Measurements from ENCODE around the gene ABTB2.
A peak's percentile ranks its signal among the peaks of the same experiment; 100 is the strongest.

The ABTB2 gene

DNA sequence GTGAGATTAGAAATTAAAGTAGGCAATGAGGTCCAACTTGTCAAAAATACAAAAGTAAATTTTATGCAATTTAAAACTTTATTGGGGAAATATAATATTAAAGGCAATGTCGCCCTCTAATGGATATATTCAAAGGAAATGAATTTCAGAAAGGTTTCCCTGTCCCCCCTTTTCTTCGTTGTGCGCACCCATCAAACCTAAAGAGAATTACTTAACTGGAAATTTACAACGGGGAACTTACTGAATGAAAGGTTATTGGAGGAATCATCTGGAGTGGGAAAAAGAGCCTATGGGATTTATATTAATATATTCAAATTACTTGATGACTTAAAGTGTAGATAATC, 1.7 kb upstream of the ABTB2 start:
- no peak for DNase-seq

DNA sequence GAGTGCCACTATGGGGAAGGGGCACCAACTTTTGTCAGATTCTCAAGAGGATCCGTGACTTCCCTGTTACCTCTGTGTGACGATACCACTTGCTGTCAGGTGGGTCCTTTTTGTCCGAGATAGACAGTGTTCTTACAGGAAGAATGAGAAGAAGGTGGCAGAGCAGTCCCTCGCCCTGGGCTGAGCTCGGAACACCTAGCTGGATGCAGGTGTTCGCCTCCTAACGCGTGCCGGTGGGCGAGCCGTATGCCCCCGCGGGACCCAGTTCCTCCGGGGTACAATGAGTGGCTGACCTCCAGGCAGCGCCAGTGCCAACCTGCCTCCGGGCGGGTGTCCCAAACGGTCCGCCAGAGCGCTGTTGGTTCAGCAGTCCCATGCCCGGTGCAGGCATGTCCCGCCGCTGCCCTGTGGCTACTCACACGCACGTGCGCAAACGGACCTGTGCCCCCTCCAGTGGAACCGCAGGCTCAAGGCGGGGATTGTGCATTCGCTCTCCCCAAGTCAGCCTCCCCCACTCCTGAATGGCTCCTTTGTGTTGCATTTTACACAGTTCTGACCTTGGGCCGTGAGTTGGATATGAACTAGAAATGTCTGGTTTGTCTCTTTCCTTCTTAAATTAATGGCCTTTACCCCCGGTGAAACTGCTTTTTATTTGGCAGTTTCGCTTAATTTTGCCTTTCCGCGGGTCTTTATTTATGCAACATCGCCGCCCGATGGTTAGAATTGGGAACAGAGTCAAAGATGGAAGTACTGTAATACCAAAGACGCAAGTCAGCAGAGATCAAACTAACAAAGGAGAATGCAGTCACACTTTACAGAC, 1.1 kb upstream of the ABTB2 start:
- peak; percentile 75 to 81 for DNase-seq

DNA sequence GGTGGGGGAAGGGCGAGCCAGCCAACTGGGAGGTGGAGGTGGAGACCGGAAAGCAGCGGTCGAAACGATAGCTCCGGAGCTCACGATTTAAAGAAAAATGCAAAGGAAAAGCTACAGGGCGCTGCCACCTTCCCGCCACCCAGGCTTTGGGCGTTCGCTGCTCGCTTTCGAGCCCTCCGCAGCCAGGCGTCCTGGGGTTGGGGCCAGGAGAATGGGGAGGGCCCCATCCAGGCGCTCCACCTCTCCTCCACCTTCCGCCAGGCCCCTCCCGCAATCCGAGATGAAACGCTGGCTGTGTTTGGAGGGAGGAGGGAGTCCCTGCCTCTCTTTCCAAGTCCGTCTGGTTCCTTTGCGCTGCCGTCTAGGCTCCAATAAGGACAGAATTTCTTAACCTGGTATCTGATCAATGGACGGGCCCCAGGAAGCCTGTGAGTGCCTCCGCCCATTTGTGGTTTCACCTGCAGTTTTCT, 483 bp upstream of the ABTB2 start:
- peak in 1 of 2 donors; percentile 33 for DNase-seq

DNA sequence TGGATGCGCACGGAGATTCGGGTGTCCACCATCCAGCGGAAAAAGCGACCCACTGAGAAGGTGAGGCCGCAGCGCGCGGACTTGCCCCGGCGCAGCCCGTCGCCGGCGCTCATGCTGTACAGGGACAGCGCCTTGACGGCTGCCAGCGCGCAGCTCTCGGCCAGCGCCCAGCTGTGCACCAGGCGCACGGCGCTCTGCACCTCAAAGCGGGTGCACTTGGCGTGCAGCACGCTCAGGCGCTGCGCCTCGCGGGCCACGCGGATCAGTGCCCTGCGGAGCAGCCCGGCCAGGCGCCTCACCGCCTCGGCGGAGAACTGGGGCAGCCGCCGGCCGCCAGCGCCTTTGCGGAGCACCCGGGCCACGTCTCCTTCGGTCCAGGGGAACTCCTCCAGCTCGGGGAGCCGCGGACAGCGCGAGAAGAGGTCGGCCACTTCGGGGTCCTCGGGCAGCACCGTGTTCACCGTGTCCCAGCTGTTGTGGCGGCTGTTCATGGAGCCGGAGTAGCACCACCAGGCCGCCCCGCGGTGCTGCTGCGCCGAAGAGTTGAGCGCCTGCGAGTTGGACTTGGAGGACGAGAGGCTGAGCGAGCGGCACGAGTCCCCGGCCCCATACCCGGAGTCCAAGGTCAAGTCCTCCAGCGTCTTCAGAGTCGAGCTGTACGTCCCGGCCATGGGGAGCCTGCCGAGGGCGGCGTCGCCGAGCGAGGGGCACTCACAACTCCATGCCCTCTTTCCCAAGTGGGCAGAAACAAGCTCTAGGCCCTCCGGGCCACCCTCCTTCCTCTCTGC, 703 bp downstream of the ABTB2 start:
- peak; percentile 35 to 43 for DNase-seq

DNA sequence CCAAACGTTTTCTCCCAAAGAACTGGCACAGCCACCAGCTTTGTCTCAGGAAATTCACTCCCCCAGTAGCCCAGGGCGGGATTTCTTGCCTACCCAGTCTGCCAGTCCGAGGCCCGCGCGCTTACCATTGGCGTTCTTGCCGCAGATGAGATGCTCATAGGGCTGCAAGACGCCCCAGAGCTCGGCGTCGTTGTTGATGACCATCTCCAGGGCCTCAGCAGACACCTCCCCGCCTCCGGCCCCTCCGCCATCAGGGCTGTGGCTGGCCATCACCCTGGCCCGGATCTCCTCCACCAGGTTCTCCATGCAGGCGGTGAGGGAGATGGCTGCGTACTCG, 1.3 kb downstream of the ABTB2 start:
- no peak for DNase-seq

DNA sequence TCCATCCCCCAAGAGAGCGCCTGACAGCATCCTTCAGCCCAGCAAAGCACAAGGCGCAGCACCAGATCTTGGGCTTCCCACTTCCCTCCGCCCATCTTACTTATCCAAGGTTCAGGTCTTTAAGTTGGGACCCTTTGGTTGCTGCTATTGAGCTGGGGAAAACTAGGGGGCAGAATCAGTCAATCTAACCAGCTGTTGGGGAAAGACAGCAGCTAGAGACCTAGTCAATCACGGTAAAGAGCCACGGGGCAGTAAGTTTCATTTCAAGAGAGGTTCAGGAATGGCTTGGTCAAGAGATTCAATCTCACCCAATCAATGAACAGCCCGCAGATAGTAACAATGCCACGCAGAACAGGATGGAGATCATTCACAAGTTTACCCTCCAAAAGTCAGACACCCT, 1.7 kb downstream of the ABTB2 start:
- DNase-seq = no peak

DNA sequence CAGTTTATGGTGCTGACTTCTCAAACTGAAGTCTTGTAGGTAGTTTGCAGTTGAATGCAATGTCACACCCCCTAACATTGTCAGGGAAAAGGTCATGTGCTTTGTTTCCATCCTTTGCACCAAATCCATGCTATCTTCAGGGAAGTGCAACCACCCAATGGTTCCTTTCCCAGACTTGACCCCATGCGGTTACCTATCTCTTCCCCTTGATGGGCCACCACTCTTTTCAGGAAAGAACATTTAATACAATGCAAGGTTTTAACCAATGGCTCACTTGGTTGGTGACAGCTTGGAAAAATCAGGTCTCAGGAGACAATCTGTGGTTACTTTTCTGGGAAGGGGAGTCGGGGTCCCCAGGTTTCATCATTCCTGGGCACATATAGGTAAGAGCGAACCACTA, 2.1 kb downstream of the ABTB2 start:
- no peak for DNase-seq

DNA sequence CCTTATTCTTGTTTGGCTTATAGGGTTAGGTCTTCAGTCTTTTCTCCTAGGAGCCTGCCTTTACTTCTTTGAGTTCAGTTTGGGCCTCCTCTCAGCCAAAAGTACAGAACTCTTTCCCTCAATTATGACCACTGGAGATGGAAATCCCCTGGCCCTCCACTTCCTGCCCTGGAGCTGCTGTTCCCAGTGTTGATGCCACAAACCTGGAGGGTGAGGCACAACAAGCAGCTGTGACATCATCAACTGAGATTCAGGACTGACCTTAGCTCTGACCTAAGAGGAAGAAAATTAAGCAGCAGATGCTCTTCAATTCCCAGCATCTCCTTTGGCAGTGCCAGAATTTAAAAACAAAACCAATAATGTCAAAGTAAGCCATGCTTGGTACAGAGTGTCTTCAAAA, 3.0 kb downstream of the ABTB2 start:
- no peak for DNase-seq

DNA sequence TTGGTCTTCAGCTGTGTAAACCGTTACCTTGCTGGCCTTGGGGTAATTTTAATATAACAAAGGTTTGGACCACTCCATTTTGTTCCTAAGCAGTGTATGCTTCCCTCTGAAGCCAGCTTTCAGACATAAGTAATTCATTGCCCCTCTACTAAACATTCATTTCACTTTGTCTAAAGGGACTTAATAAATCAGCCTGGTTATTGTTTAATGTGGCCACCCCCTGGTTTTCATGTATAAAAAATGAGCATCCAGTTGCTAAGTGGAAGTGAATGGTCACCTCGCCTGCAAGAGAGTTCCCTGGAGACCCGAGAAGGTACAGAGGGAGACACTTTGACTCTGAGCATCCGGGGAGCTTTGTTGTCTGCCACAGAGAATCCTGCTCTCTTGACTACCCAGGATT, 3.9 kb downstream of the ABTB2 start:
- DNase-seq = no peak

DNA sequence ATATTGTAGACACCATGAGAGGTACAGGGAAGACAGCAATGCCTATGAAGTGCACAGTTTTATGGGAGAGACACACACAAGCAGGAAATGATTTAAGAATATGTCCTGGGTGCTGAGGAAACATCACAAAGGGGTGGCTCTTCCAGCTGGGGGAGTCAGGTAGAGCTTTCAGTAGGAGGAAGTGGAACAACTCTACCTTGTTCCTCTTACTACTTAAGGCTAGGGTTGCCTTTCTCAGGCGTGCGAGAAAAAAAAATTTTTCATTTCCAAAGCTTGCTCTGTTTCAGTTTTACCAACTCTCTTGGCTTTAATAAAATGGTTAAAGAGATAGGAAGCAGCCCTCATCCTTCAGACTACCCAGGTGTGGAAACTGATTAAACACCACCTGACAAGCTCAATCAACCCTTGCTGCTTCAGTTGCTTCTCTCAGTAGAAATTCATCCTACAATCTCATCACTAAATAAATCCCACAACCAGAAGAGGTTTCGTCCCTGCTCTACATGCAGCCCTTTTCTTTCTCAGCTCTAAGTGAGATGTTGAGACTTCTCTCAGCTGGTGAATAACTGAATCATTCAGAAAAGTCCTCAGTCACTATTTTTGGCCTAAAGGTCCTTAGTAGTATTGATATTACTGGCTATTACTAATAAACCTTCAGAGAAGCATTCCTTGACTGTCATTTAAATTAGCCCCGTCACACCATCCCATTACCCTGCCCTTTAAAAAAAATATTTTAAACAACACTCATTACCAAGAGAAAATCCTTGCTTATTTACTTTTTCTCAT, 5.9 kb downstream of the ABTB2 start:
- no peak for DNase-seq

DNA sequence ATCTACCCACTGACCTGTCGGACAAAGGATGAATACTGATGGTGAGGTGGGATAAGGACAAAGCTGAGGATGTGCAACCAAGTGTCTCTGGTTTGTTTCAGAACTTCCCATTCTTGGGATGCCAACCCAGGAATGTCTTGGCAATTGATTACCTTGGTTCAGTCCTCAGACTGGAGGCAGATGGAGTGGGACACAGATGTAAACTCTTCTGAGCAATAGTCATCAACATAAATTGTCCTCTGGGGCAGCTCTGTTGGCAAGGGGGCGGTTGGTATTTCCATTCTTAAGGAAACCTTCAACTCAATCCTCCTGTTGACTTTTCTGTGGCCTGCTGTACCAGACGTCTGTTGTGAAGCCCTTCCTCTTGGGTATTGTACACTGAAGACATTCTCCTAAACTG, 6.8 kb downstream of the ABTB2 start:
- no peak for DNase-seq

DNA sequence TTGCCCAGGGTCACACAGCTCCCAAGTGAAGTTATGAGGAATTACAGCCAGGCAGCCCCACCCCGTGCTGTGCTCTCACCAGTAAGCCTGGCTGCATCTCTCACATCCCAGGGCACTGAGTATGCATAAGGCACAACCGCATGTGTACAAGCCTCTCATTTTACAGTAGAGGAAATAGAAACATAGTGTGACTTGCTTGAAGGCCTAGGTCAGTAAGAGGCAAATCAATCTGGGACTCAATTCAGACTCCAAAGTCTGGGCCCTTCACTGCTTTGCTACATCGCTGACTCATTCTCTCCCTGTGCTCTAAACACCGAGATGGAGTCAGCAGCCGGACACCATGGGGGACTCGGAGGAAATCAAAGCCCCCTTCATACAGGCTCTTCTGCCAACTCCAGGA, 7.9 kb downstream of the ABTB2 start:
- no peak for DNase-seq

DNA sequence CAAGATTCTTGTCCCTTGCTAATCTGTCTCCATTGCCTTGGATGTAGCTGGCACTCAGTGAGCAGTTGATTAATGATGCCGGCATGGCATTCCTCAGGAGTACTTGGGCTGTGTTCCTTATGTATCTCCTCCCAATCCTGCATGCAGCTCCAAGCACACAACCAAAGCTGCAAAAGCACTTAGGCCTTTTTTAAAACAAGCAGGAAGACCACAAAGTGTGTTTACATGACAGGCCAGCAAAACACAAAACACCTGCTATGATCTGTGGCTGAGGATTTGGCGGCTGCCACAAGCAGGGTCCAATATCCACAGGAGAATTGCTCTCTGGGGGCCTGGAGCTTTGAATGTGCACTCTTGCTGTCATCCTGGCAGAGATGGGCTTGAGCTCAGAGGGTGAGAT, 8.9 kb downstream of the ABTB2 start:
- DNase-seq = no peak

DNA sequence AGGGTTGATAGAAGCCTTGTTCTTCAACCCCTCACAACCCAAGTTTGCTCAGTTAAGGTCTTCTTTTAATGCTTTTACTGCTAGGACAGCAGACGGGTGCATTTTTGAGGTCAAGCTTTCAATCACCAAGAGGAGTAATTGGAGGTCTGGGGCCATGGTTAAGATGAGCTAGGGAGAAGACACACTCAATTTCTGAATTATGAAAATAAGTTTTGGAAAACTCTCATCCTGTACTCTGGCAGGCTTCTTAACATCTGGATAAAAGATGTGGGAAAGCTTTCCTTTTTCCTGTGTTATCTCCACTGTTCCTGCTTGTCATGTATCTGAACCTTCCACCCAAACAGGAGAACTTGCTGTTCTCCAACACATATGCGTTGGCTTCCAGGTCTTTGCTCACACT, 9.7 kb downstream of the ABTB2 start:
- DNase-seq = no peak

DNA sequence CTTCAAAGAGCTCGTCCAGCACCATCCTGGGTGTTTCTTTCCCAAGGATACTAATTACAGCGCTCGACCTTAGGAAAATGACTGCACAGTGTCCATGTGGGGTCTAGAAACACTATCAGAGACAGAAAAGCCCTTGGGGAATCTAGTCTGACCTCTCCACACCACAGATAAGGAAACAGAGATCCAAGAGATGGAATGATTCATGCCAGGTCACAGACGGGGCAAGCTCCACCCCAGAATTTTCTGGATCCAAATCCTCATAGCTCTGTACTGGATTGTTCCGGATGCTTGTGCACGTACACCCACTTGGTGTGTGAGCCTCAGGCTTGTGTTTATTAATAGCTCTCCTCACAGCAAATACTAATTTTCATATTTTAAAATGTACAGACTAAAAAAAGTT, 11.3 kb downstream of the ABTB2 start:
- no peak for DNase-seq

DNA sequence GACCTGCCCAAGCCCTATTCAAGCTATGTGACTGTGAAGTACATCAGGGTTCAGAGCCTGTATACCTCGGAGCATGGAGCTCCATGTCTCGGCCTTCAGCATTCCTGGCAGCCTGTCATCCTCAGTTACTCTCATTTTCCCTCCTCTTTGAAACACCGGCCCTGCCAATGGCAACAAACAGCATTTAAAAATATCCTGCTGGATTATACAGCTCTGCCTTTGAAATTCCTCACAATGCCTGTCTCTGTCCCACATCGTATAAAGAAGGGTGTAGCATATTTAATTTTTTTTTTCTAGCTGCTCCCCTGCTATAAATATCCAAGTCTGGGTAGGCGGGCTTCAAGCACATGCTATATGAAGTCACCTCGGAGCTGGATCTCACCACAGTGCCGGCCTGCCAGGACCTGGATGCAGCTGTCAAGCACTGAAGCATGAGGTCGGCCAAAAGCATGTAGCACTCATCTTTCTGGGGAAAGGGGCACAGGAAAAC, 11.8 kb downstream of the ABTB2 start:
- DNase-seq = no peak

DNA sequence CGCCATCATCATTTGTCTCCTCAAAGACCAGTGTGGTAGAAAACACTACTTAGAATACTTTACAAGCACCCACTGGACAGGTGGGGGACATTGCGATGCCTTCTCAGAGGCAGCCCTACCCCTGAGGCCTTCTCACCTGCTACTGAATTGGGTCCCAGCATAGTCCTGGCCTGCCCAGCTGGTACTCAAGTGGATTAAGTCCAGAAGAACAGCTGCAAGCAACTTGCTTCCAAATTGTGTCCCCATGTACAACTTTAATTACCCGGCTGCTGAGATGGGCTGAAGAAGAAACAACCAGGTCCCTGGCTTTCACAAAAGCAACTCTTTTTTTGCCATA, 12.3 kb downstream of the ABTB2 start:
- DNase-seq = no peak

DNA sequence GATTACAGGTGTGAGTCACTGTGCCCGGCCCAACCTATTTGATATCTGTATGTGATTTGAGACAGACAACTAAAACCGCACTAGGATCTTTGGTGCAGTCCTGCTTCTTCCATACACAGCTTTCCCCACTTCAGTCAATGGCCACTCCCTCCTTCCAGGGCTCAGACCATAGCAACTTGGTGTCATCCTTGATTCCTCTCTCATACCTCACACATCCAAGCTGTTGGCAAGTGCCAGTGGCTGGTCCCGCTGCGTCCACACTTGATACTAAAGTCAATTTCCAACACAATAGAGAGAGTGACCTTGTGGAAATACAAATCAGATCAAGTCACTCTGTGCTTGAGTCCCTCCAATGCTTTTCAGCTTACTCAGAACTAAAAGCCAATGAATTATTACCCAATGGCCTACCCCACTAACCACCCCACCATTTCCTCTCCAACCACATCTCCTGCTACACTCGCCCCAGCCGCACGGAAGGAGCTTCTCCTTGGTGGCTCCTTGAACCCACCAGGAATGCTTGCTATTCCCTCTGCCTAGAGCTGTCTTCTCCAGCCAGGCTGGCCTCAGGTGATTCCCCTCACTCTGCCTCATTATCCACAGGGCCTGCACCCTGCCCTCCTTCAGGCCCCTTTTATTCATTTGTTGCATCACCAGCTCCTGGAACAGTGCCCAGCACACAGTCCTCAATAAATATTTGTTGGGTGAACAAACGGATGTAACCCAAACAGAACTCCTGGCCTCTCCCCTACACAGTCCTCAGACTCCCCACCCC, 12.9 kb downstream of the ABTB2 start:
- no peak for DNase-seq

DNA sequence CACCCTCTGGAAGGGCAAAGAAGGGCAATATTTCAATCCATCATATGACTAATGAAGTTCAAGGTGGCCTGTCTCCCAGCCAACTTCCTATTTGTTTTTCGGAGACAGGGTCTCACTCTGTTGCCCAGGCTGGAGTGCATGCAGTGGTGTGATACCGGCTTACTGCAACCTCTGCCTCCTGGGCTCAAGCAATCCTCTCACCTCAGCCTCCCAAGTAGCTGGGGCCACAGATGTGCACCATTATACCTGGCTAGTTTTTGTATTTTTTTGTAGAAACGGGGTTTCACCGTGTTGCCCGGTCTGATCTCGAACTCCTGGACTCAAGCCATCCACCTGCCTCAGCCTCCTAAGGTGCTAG, 13.4 kb downstream of the ABTB2 start:
- no peak for DNase-seq

DNA sequence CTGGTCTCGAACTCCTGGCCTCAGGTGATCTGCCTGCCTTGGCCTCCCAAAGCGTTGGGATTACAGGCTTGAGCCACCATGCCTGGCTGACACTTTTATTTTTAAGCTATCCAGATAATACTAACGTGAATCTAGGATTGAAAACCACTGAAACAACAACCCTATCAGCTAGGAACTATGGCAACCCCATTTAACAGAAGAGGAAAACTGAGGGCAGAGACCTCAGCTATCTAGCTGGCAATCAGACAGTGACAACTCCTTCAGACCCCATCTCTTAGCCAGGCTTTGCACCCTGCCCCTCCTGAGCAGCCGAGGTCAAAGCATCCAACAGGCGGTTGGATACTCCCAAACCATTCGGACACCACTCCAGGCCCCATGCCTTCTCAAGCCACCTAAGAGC, 14.1 kb downstream of the ABTB2 start:
- no peak for DNase-seq

DNA sequence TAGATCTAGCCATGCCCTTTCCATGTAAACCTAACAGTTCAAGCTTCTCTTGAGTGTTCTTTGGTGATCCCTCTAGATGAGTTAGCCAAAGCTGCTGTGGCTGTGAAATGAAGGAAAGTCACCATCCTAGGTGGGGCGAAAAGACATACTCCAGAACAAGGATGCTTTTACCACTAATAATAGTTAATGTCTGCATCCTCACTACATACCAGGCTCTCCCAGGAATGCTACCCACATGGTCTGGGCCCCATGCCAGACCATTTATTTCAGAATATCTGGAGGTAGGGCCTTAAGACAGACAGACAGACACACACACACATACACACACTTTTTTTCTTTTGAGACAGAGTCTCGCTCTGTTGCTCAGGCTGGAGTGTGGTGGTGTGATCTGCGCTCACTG, 14.7 kb downstream of the ABTB2 start:
- DNase-seq = no peak

DNA sequence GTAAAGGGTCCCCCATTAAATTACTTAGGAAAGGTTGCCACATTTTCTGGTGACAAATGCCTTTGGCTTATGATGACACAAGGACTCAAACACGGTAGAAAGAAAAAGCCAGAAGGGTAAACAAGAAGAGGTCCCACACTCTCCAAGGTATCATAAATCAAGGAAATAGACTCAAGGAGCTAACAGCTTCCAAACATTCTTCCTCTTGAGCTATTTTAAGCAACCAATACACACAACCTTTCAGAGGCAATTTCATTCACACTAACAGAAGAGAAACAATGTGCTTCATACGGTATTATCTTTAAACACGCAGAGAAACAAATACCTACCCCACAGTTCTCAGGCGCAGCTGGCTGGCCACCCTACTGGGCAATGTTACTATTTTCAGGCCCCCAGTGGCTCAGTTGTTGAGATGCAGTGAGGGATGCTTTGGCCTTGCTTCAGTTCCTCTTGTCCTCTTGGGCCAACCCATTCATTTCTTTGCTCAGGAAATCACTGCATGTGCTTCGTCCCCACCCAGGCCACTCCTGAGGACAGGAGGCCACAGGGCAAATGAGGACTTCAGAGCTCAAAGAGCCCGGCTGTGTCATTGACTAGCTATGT, 15.8 kb downstream of the ABTB2 start:
- DNase-seq = no peak

DNA sequence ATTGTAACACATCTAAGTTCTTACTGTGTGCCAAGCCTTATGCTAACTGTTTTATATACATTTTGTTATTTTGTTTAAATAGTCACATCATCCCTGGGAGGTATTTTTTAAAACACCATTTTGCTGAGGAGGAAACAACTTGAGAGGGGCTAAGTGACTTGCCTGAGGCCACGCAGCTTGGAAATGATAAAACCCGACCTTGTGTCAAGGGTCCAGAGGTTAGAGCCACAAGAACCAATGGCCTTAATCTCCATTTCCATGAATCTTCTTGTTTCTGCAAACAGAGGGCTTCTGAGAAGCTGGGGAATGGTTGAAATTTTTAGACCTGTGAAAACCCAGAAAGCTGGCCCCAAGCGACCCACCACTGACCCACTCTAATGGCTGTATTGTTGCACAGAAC, 16.7 kb downstream of the ABTB2 start:
- DNase-seq = no peak
